CD14-positive monocyte (primary cell): Measurements from ENCODE around the gene UBE2E1. TPM values are rescaled to one million over a fixed set of nuclear protein-coding genes. Genes with fewer than 3 reads are reported as not detected.

Source experiments
- DNase-seq, 3 donors: peaks; one replicate each; pipeline ENCODE4 v3.0.0-alpha.2; 2011 to 2022
- H2AFZ ChIP-seq: 2 replicates; pipeline ENCODE4 v1.6.0; 2012; ENCODE audit warnings: mild to moderate bottlenecking, low read depth, low read length, inconsistent platforms; ENCODE audit not compliant: insufficient read depth, poor library complexity, severe bottlenecking
- H3K27ac ChIP-seq, 2 donors: 1 replicate in 1 of 2; 2 replicates in 1 of 2; pipeline ENCODE4 v1.5.1; 2012 to 2013; ENCODE audit warnings: low read length in 2 of 2, control low read depth in 1 of 2, inconsistent platforms in 1 of 2, low read depth in 1 of 2, mild to moderate bottlenecking in 1 of 2
- H3K27me3 ChIP-seq, 2 donors: one replicate each; pipeline versions ENCODE4 v1.6.0 to v1.6.1; 2011 to 2013; ENCODE audit warnings: low read length in 2 of 2; ENCODE audit not compliant: control insufficient read depth in 2 of 2, insufficient read depth in 2 of 2
- H3K36me3 ChIP-seq, 2 donors: replicated peaks in 1 of 2; 1 replicate in 1 of 2; 2 replicates in 1 of 2; pipeline versions ENCODE4 v1.5.1 to v1.6.1; 2012 to 2013; ENCODE audit warnings: low read length in 2 of 2, control low read depth in 1 of 2, inconsistent platforms in 1 of 2, mild to moderate bottlenecking in 1 of 2; ENCODE audit not compliant: insufficient read depth in 2 of 2, control insufficient read depth in 1 of 2
- H3K4me1 ChIP-seq, 2 donors: 1 replicate in 1 of 2; 2 replicates in 1 of 2; pipeline versions ENCODE4 v1.5.1 to v1.6.1; 2012 to 2013; ENCODE audit warnings: low read length in 2 of 2, control low read depth in 1 of 2, inconsistent platforms in 1 of 2, mild to moderate bottlenecking in 1 of 2, moderate library complexity in 1 of 2; ENCODE audit not compliant: insufficient read depth in 2 of 2, control insufficient read depth in 1 of 2
- H3K4me2 ChIP-seq: replicated peaks from 2 replicates; pipeline ENCODE3; 2012; ENCODE audit warnings: low read length, moderate library complexity, mild to moderate bottlenecking; ENCODE audit not compliant: poor library complexity, severe bottlenecking; ENCODE audit errors: extremely low read depth
- H3K4me3 ChIP-seq, 3 experiments: fragments of 200-600 bp in 1 of 3; sonication (generic) in 1 of 3; replicated peaks in 1 of 3; 1 replicate in 2 of 3; 2 replicates in 1 of 3; pipeline ENCODE4 v1.5.1; 2011 to 2013; ENCODE audit warnings: low read length in 3 of 3, mild to moderate bottlenecking in 3 of 3, control low read depth in 2 of 3, low read depth in 2 of 3, inconsistent platforms in 1 of 3, moderate library complexity in 1 of 3
- H3K79me2 ChIP-seq: 2 replicates; pipeline ENCODE4 v1.6.0; 2012; ENCODE audit warnings: mild to moderate bottlenecking, control low read depth, inconsistent platforms, low read length, moderate library complexity; ENCODE audit not compliant: insufficient read depth
- H3K9ac ChIP-seq: 2 replicates; pipeline ENCODE4 v1.6.0; 2017; ENCODE audit warnings: low read length, mild to moderate bottlenecking; ENCODE audit not compliant: insufficient read depth, poor library complexity, severe bottlenecking
- H3K9me3 ChIP-seq, 2 donors: replicated peaks in 1 of 2; 1 replicate in 1 of 2; 2 replicates in 1 of 2; pipeline versions ENCODE4 v1.5.1 to v1.6.1; 2012 to 2013; ENCODE audit warnings: low read length in 2 of 2, control low read depth in 1 of 2; ENCODE audit not compliant: control insufficient read depth in 1 of 2, insufficient read depth in 1 of 2
- H4K20me1 ChIP-seq: 2 replicates; pipeline ENCODE4 v1.6.0; 2012; ENCODE audit warnings: mild to moderate bottlenecking, low read length, control low read depth, moderate library complexity; ENCODE audit not compliant: insufficient read depth
- H3K27ac Mint-ChIP-seq, 7 donors: one replicate each; pipeline ENCODE4 v1.8.0; 2020; ENCODE audit warnings: mild to moderate bottlenecking in 7 of 7, mixed read lengths in 7 of 7, moderate library complexity in 6 of 7, inconsistent platforms in 2 of 7
- H3K27me3 Mint-ChIP-seq, 3 donors: one replicate each; pipeline ENCODE4 v1.8.0; 2021 to 2022; ENCODE audit warnings: low read depth in 3 of 3, mild to moderate bottlenecking in 3 of 3, mixed read lengths in 3 of 3, moderate library complexity in 3 of 3, inconsistent platforms in 1 of 3
- H3K36me3 Mint-ChIP-seq, 2 donors: one replicate each; pipeline ENCODE4 v1.8.0; 2020; ENCODE audit warnings: mixed read lengths in 2 of 2, inconsistent platforms in 1 of 2, mild to moderate bottlenecking in 1 of 2
- H3K4me1 Mint-ChIP-seq: one replicate; pipeline ENCODE4 v1.8.0; 2020; ENCODE audit warnings: mild to moderate bottlenecking, mixed read lengths
- H3K4me3 Mint-ChIP-seq, 2 donors: one replicate each; pipeline ENCODE4 v1.8.0; 2020; ENCODE audit warnings: mild to moderate bottlenecking in 2 of 2, mixed read lengths in 2 of 2, moderate library complexity in 1 of 2
- H3K9me3 Mint-ChIP-seq, 7 donors: one replicate each; pipeline ENCODE4 v1.8.0; 2020 to 2022; ENCODE audit warnings: mixed read lengths in 7 of 7, mild to moderate bottlenecking in 6 of 7, moderate library complexity in 6 of 7, inconsistent platforms in 2 of 7
- CTCF ChIP-seq: fragments of 200-600 bp; IDR thresholded peaks from one replicate; pipeline ENCODE4 v1.8.0; 2022; ENCODE audit warnings: antibody characterized with exemption, mild to moderate bottlenecking
- WGBS: methylation state at CpG from one replicate; pipeline ENCODE4 v1.1.5; 2013; ENCODE audit warnings: missing lambda C conversion rate; ENCODE audit not compliant: insufficient coverage; 5-methylcytosine and 5-hydroxymethylcytosine counted together
- intact Hi-C, 2 donors: fragments of 100-400 bp; cut with micrococcal nuclease; formaldehyde crosslinking; loops; one replicate each; pipeline versions ENCODE4 v1.15.0 to v1.15.1; 2023
- polyA plus RNA-seq, 3 donors: library from polyadenylated mRNA; depleted of rRNA in 1 of 3; unstranded in 2 of 3; stranded (reverse) in 1 of 3; fragments of 300-500 nt in 2 of 3; fragments of >200 nt in 1 of 3; fragmentation: Illumina TruSeq in 2 of 3; gene quantifications; 1 replicate in 2 of 3; 2 replicates in 1 of 3; pipeline ENCODE4 v1.2.3, GENCODE V29; 2012 to 2021

Gene UBE2E1
- polyA plus RNA-seq, 3 donors, result 31.3 to 60.2 (median 34.6) TPM

- Histone ChIP-seq H3K9me3 (no peaks in the 10 kb centered on the region), H3K4me2 (no peak overlapping the region), H3K4me1 (peaks cover 18 to 25% of the 10 kb centered on the region in 2 donors), H3K36me3 (no peaks in the 10 kb centered on the region), H3K4me3 (no peak overlapping the region), H3K9ac (no peak overlapping the region), H3K27me3 (no peaks in the 10 kb centered on the region), H4K20me1 (peaks cover 95% of the 10 kb centered on the region), H2AFZ (no peak overlapping the region), H3K79me2 (peaks cover 65% of the 10 kb centered on the region), H3K27ac (no peak overlapping the region)
- WGBS, result no CpG with 5 or more reads among the region's 1 CpG
- Mint-ChIP-seq H3K4me3 (no peak overlapping the region), H3K4me1 (peaks cover 22% of the 10 kb centered on the region), H3K9me3 (no peaks in the 10 kb centered on the region), H3K27ac (peak overlapping the region in 4 of 7 donors; percentile 0 to 81 (median 28)), H3K36me3 (peaks cover 8% of the 10 kb centered on the region in 2 donors), H3K27me3 (peaks cover 0 to 1% (median 0%) of the 10 kb centered on the region in 3 donors)
- no peak for TF ChIP-seq CTCF
- DNase-seq, result peak; percentile 27 to 62 (median 54)
- intact Hi-C loops, result no loop called here
These were observed 30.9 kb downstream of the UBE2E1 start for GRCh38 chr3:23836536-23837230.

- no peaks in the 10 kb centered on the region for H3K9me3 ChIP-seq
- Mint-ChIP-seq H3K36me3 (peaks cover 4 to 12% of the 10 kb centered on the region in 2 donors), H3K9me3 (no peaks in the 10 kb centered on the region), H3K4me3 (no peak overlapping the region), H3K4me1 (peaks cover 22% of the 10 kb centered on the region), H3K27me3 (peaks cover 0 to 1% (median 0%) of the 10 kb centered on the region in 3 donors), H3K27ac (no peak overlapping the region)
- intact Hi-C loops, result no loop called here
- H2AFZ ChIP-seq, result no peak overlapping the region
- TF ChIP-seq CTCF, result no peak
- no peaks in the 10 kb centered on the region for H3K36me3 ChIP-seq
- H3K9ac ChIP-seq, result no peak overlapping the region
- 100% methylated on average over 1 of the region's 1 CpG for WGBS
- H4K20me1 ChIP-seq, result peaks cover 95% of the 10 kb centered on the region
- peaks cover 18 to 25% of the 10 kb centered on the region in 2 donors for H3K4me1 ChIP-seq
- peaks cover 66% of the 10 kb centered on the region for H3K79me2 ChIP-seq
- no peak overlapping the region for H3K4me2 ChIP-seq
- H3K27ac ChIP-seq, result no peak overlapping the region
- no peaks in the 10 kb centered on the region for H3K27me3 ChIP-seq
- DNase-seq, result no peak
- H3K4me3 ChIP-seq, result no peak overlapping the region
These were observed 31.5 kb downstream of the UBE2E1 start for GRCh38 chr3:23837286-23837685.
